SH-SY5Y (cell line): ENCODE data around the gene TCN2.

Experiments used
- GATA2 ChIP-seq: IDR thresholded peaks from 2 replicates; pipeline ENCODE4 v1.6.1; 2011; ENCODE audit warnings: mild to moderate bottlenecking, low read depth, low read length
- GATA3 ChIP-seq: IDR thresholded peaks from 2 replicates; pipeline ENCODE4 v1.6.1; 2011; ENCODE audit warnings: low read depth, mild to moderate bottlenecking, low read length, moderate library complexity

DNA sequence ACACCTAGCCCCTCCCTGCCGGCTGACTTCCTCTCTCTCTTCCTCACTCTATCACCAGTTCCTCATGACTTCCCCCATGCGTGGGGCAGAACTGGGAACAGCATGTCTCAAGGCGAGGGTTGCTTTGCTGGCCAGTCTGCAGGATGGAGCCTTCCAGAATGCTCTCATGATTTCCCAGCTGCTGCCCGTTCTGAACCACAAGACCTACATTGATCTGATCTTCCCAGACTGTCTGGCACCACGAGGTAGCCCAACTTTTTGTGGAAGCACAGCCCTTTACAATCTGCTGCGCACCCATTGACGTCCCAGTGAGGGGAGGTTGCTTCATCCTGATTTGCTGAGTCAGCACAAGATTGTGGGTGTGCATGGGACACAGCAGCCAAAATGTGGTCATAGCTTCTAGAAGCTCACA is 8.6 kb downstream of the TCN2 start:
- no peak for TF ChIP-seq GATA2
- no peak for TF ChIP-seq GATA3
